Keratinocyte (primary cell): ENCODE measurements around the gene CRADD. TPM values are rescaled to one million over a fixed set of nuclear protein-coding genes. Genes with fewer than 3 reads are reported as not detected.

Experiments
- DNase-seq: peaks from one replicate; pipeline ENCODE4 v3.0.0-alpha.2; 2011; ENCODE audit warnings: low read depth, missing footprints, low spot score
- FAIRE-seq: peaks from 2 replicates; lab custom pipeline; 2011; peaks lifted over from hg19 to GRCh38; lab: Jason Lieb, UNC
- H2AFZ ChIP-seq: 2 replicates; pipeline ENCODE4 v1.6.0; 2012; ENCODE audit warnings: low read length, control low read depth, inconsistent platforms; ENCODE audit not compliant: control insufficient read depth
- H3K27ac ChIP-seq: 2 replicates; pipeline ENCODE4 v1.5.1; 2011; ENCODE audit warnings: low read length; ENCODE audit not compliant: control insufficient read depth, insufficient read depth
- H3K27me3 ChIP-seq: 3 replicates; pipeline ENCODE4 v1.6.0; 2011; ENCODE audit warnings: low read length; ENCODE audit not compliant: control insufficient read depth, insufficient read depth; ENCODE audit errors: extremely low read depth
- H3K36me3 ChIP-seq, 2 experiments: 2 replicates in 1 of 2; 3 replicates in 1 of 2; pipeline ENCODE4 v1.5.1; 2011; ENCODE audit warnings: low read length in 2 of 2, mild to moderate bottlenecking in 1 of 2; ENCODE audit not compliant: control insufficient read depth in 2 of 2, insufficient read depth in 2 of 2; ENCODE audit errors: extremely low read depth in 1 of 2
- H3K4me1 ChIP-seq: 3 replicates; pipeline ENCODE4 v1.5.1; 2011; ENCODE audit warnings: low read length; ENCODE audit not compliant: control insufficient read depth, insufficient read depth; ENCODE audit errors: extremely low read depth
- H3K4me2 ChIP-seq: 3 replicates; pipeline ENCODE4 v1.6.0; 2011; ENCODE audit warnings: low read depth, low read length; ENCODE audit not compliant: control insufficient read depth, insufficient read depth; ENCODE audit errors: extremely low read depth
- H3K4me3 ChIP-seq, 3 experiments: fragments of 200-600 bp in 1 of 3; sonication (generic) in 1 of 3; 2 replicates in 2 of 3; 3 replicates in 1 of 3; pipeline ENCODE4 v1.5.1; 2011 to 2016; ENCODE audit warnings: low read length in 3 of 3, mild to moderate bottlenecking in 3 of 3, control low read depth in 2 of 3, inconsistent platforms in 1 of 3, low read depth in 1 of 3, mixed read lengths in 1 of 3, mixed run types in 1 of 3, moderate library complexity in 1 of 3; ENCODE audit not compliant: control insufficient read depth in 2 of 3, insufficient read depth in 2 of 3; ENCODE audit errors: extremely low read depth in 1 of 3
- H3K79me2 ChIP-seq: 2 replicates; pipeline ENCODE4 v1.6.0; 2012; ENCODE audit warnings: low read length; ENCODE audit not compliant: control insufficient read depth, insufficient read depth
- H3K9ac ChIP-seq: 3 replicates; pipeline ENCODE4 v1.6.0; 2011; ENCODE audit warnings: low read length; ENCODE audit not compliant: control insufficient read depth, insufficient read depth; ENCODE audit errors: extremely low read depth
- H3K9me1 ChIP-seq: 3 replicates; pipeline ENCODE4 v1.6.0; 2011; ENCODE audit warnings: low read length; ENCODE audit not compliant: control insufficient read depth, insufficient read depth; ENCODE audit errors: extremely low read depth
- H3K9me3 ChIP-seq: 2 replicates; pipeline ENCODE4 v1.5.1; 2012; ENCODE audit warnings: low read depth, low read length; ENCODE audit not compliant: control insufficient read depth
- H4K20me1 ChIP-seq: 3 replicates; pipeline ENCODE4 v1.6.0; 2011; ENCODE audit warnings: low read length; ENCODE audit not compliant: control insufficient read depth, insufficient read depth; ENCODE audit errors: extremely low read depth
- EZH2 ChIP-seq: IDR thresholded peaks from one replicate; pipeline ENCODE4 v1.6.1; 2012; ENCODE audit warnings: inconsistent platforms, mild to moderate bottlenecking, low read length, moderate library complexity
- dilution Hi-C: fragments of 300-500 bp; cut with MboI; formaldehyde crosslinking; loops from one replicate; pipeline ENCODE4 v1.7.0; 2020; ENCODE audit warnings: low sequenced_read_pairs; ENCODE audit not compliant: extremely low pct_ligation_motif_present
- polyA plus RNA-seq, 5 experiments: library from polyadenylated mRNA; depleted of rRNA in 3 of 5; stranded (reverse) in 3 of 5; stranded (forward) in 1 of 5; unstranded in 1 of 5; fragments of >200 nt; gene quantifications; 1 replicate in 1 of 5; 2 replicates in 3 of 5; 3 replicates in 1 of 5; pipeline versions ENCODE4 v1.2.1 to v1.2.3, GENCODE V29; 2011 to 2012; ENCODE audit warnings: missing spikeins in 2 of 5, low read depth in 1 of 5, low replicate concordance in 1 of 5
- TF ChIP-seq, protein P1 (sequence below), 3 experiments: IDR thresholded peaks in 1 of 3; conservative IDR thresholded peaks in 1 of 3; optimal IDR thresholded peaks in 1 of 3; 2 replicates in 2 of 3; 3 replicates in 1 of 3; pipeline versions ENCODE3 to v1.5.1; 2011; ENCODE audit warnings: low read length in 3 of 3, mild to moderate bottlenecking in 3 of 3, moderate library complexity in 2 of 3, control low read depth in 1 of 3, inconsistent platforms in 1 of 3; ENCODE audit not compliant: insufficient read depth in 2 of 3; ENCODE audit errors: extremely low read depth in 1 of 3

CRADD gene
- polyA plus RNA-seq, 1 donor (not counting 4 experiments of a cell fraction or from before 2014, with no cell fraction given), result 11.2 TPM

DNA sequence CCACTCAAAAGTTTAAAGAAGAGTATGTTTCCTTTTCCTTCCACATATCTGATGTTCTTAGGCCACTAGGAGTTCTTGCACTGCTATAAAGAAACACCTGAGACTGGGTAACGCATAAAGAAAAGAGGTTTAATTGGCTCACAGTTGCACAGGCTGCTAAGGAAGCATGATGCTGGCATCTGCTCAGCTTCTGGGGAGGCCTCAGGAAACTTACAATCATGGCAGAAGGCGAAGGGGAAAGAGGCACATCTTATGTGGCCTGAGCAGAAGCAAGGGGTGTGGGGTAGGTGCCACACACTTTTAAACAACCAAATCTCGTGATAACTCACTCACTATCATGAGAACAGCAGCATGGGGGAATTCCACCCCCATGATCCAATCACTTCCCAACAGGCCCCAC lies 7.7 kb upstream of the CRADD start:
- Histone ChIP-seq H3K4me1 (no peaks in the 10 kb centered on the region), H2AFZ (no peak overlapping the region), H4K20me1 (no peaks in the 10 kb centered on the region), H3K27ac (no peak overlapping the region), H3K9ac (no peak overlapping the region), H3K27me3 (no peaks in the 10 kb centered on the region), H3K79me2 (no peaks in the 10 kb centered on the region), H3K4me3 (no peak overlapping the region), H3K9me3 (no peaks in the 10 kb centered on the region), H3K36me3 (no peaks in the 10 kb centered on the region), H3K9me1 (no peaks in the 10 kb centered on the region), H3K4me2 (no peak overlapping the region)
- no peak for DNase-seq
- TF ChIP-seq, protein P1, sequence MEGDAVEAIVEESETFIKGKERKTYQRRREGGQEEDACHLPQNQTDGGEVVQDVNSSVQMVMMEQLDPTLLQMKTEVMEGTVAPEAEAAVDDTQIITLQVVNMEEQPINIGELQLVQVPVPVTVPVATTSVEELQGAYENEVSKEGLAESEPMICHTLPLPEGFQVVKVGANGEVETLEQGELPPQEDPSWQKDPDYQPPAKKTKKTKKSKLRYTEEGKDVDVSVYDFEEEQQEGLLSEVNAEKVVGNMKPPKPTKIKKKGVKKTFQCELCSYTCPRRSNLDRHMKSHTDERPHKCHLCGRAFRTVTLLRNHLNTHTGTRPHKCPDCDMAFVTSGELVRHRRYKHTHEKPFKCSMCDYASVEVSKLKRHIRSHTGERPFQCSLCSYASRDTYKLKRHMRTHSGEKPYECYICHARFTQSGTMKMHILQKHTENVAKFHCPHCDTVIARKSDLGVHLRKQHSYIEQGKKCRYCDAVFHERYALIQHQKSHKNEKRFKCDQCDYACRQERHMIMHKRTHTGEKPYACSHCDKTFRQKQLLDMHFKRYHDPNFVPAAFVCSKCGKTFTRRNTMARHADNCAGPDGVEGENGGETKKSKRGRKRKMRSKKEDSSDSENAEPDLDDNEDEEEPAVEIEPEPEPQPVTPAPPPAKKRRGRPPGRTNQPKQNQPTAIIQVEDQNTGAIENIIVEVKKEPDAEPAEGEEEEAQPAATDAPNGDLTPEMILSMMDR (optimal IDR thresholded peaks at IDR 0.05 in 1 of 3, IDR thresholded peaks at IDR 0.05 in 1 of 3, conservative IDR thresholded peaks at IDR 0.05 in 1 of 3; ENCODE audit: extremely low read depth in 1 of 3, insufficient read depth in 2 of 3, low read length in 3 of 3), result no peak
- no peak for TF ChIP-seq EZH2
- no peak for FAIRE-seq
- dilution Hi-C loops, result no loop called here

DNA sequence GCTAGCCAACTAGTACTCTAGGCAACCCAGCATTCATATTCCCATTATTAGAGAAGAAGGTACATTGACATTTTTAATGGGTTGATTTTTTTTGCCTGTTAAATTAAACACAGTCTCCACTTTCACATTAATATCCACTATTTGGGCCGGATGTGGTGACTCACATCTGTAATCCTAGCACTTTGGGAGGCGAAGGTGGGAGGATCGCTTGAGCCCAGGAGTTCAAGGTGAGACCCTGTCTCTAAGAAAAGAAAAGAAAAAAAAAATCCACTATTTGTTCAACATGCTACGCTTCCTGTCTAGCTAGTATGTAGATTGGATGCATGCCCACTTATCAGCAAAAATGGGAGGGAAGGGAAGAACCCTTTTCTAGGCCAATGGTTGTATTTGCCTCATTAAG lies 7.1 kb upstream of the CRADD start:
- no peaks in the 10 kb centered on the region for H3K27me3 ChIP-seq
- no peak overlapping the region for H3K4me3 ChIP-seq
- H3K9me3 ChIP-seq, result no peaks in the 10 kb centered on the region
- no peak overlapping the region for H3K9ac ChIP-seq
- H3K4me2 ChIP-seq, result no peak overlapping the region
- dilution Hi-C loops, result no loop called here
- no peak overlapping the region for H2AFZ ChIP-seq
- no peaks in the 10 kb centered on the region for H3K4me1 ChIP-seq
- DNase-seq (no peak), FAIRE-seq (no peak)
- H3K36me3 ChIP-seq, result no peaks in the 10 kb centered on the region
- H3K79me2 ChIP-seq, result no peaks in the 10 kb centered on the region
- no peak overlapping the region for H3K27ac ChIP-seq
- no peaks in the 10 kb centered on the region for H4K20me1 ChIP-seq
- no peak for TF ChIP-seq EZH2
- TF ChIP-seq, protein P1 (optimal IDR thresholded peaks at IDR 0.05 in 1 of 3, IDR thresholded peaks at IDR 0.05 in 1 of 3, conservative IDR thresholded peaks at IDR 0.05 in 1 of 3; ENCODE audit: extremely low read depth in 1 of 3, insufficient read depth in 2 of 3, low read length in 3 of 3), result no peak
- no peaks in the 10 kb centered on the region for H3K9me1 ChIP-seq
